Chondrocyte (in vitro differentiated cells): ENCODE results near the gene INA. TPM values are rescaled to one million over a fixed set of nuclear protein-coding genes. Genes with fewer than 3 reads are reported as not detected.

Experiments used
- DNase-seq: peaks from one replicate; pipeline ENCODE4 v3.0.0; 2021; ENCODE audit warnings: mixed read lengths, low spot score
- H3K27ac Mint-ChIP-seq: one replicate; pipeline ENCODE4 v1.8.0; 2021; ENCODE audit warnings: mild to moderate bottlenecking, moderate library complexity, mixed read lengths; ENCODE audit not compliant: unreplicated experiment
- H3K27me3 Mint-ChIP-seq: 2 replicates; pipeline ENCODE4 v1.8.0; 2021; ENCODE audit warnings: low read depth, mixed read lengths
- H3K36me3 Mint-ChIP-seq: 2 replicates; pipeline ENCODE4 v1.8.0; 2021; ENCODE audit warnings: low read depth, mixed read lengths
- H3K4me1 Mint-ChIP-seq: 2 replicates; pipeline ENCODE4 v1.8.0; 2021; ENCODE audit warnings: low read depth, mild to moderate bottlenecking, mixed read lengths
- H3K4me3 Mint-ChIP-seq: one replicate; pipeline ENCODE4 v1.8.0; 2021; ENCODE audit warnings: mild to moderate bottlenecking, moderate library complexity, mixed read lengths; ENCODE audit not compliant: unreplicated experiment
- H3K9me3 Mint-ChIP-seq: 2 replicates; pipeline ENCODE4 v1.8.0; 2021; ENCODE audit warnings: low read depth, mixed read lengths
- CTCF ChIP-seq: fragments of 200-600 bp; sonication (generic); IDR thresholded peaks from 2 replicates; pipeline ENCODE4 v1.5.0; 2021; ENCODE audit warnings: antibody characterized with exemption, mild to moderate bottlenecking, moderate library complexity
- total RNA-seq: library from RNA; stranded (reverse); gene quantifications from 3 replicates; pipeline ENCODE4 v1.2.1, GENCODE V29; 2021

The INA gene
- total RNA-seq, 1 donor from 2014 or later, result 31.1 TPM

GRCh38 chr10:103277713-103278536 is 987 bp downstream of the INA start:
- H3K9me3 Mint-ChIP-seq, result no peaks in the 10 kb centered on the region
- peak overlapping the region; percentile 64 for H3K4me3 Mint-ChIP-seq
- no peak for DNase-seq
- peaks cover 37% of the 10 kb centered on the region for H3K4me1 Mint-ChIP-seq
- peaks cover 9% of the 10 kb centered on the region for H3K27me3 Mint-ChIP-seq
- no peak for TF ChIP-seq CTCF
- H3K36me3 Mint-ChIP-seq, result peaks cover 3% of the 10 kb centered on the region
- H3K27ac Mint-ChIP-seq, result no peak overlapping the region

GRCh38 chr10:103278537-103278823 is 1.5 kb downstream of the INA start:
- Mint-ChIP-seq H3K9me3 (no peaks in the 10 kb centered on the region), H3K27me3 (peaks cover 11% of the 10 kb centered on the region), H3K27ac (no peak overlapping the region), H3K4me1 (peaks cover 32% of the 10 kb centered on the region), H3K4me3 (peak overlapping the region; percentile 62), H3K36me3 (peaks cover 6% of the 10 kb centered on the region)
- no peak for DNase-seq
- TF ChIP-seq CTCF, result no peak

GRCh38 chr10:103278862-103279298 is 1.9 kb downstream of the INA start:
- Mint-ChIP-seq H3K9me3 (no peaks in the 10 kb centered on the region), H3K27me3 (peaks cover 11% of the 10 kb centered on the region), H3K36me3 (peaks cover 6% of the 10 kb centered on the region), H3K4me3 (peak overlapping the region; percentile 62), H3K4me1 (peaks cover 28% of the 10 kb centered on the region), H3K27ac (no peak overlapping the region)
- TF ChIP-seq CTCF, result no peak
- DNase-seq, result no peak

GRCh38 chr10:103280031-103280430 is 3.1 kb downstream of the INA start:
- TF ChIP-seq CTCF, result no peak
- no peak overlapping the region for H3K4me3 Mint-ChIP-seq
- peaks cover 26% of the 10 kb centered on the region for H3K4me1 Mint-ChIP-seq
- peaks cover 6% of the 10 kb centered on the region for H3K36me3 Mint-ChIP-seq
- no peak overlapping the region for H3K27ac Mint-ChIP-seq
- no peaks in the 10 kb centered on the region for H3K9me3 Mint-ChIP-seq
- no peak for DNase-seq
- peaks cover 11% of the 10 kb centered on the region for H3K27me3 Mint-ChIP-seq

GRCh38 chr10:103280506-103280905 is 3.6 kb downstream of the INA start:
- Mint-ChIP-seq H3K27me3 (peaks cover 11% of the 10 kb centered on the region), H3K9me3 (no peaks in the 10 kb centered on the region), H3K4me1 (peaks cover 26% of the 10 kb centered on the region), H3K36me3 (peaks cover 6% of the 10 kb centered on the region), H3K4me3 (no peak overlapping the region), H3K27ac (no peak overlapping the region)
- TF ChIP-seq CTCF, result no peak
- DNase-seq, result no peak
